Measurements from ENCODE around the gene MEAK7.
A peak's percentile ranks its signal among the peaks of the same experiment; 100 is the strongest.
"Not testable (repeated sequence)": the region's sequence is repeated elsewhere in the genome, so short reads cannot be mapped to it uniquely, and the experiment has no call there.

Gene MEAK7

GRCh38 chr16:84520725-84521496 lies 16.5 kb upstream of the MEAK7 start:
- DNase-seq (ENCODE audit: low spot score), result no peak
- in situ Hi-C loops (cut with MboI; ENCODE audit: low sequenced_read_pairs, unreplicated experiment), result loop anchor here (25.0 kb wide), 1 partner anchor 441 kb away; no protein-coding TSS in a partner anchor
- no peak for TF ChIP-seq CTCF (IDR thresholded peaks at IDR 0.05; ENCODE audit: borderline replicate concordance, control extremely low read depth, extremely low read depth, insufficient read depth, missing control alignments)

- in situ Hi-C loops (cut with MboI; ENCODE audit: low sequenced_read_pairs, unreplicated experiment), result loop anchor here (10.0 to 25.0 kb wide), 2 partner anchors 205 to 442 kb away; no protein-coding TSS in a partner anchor
- TF ChIP-seq CTCF (IDR thresholded peaks at IDR 0.05; ENCODE audit: borderline replicate concordance, control extremely low read depth, extremely low read depth, insufficient read depth, missing control alignments), result no peak
Measured at GRCh38 chr16:84519855-84520254, 15.4 kb upstream of the MEAK7 start.

GRCh38 chr16:84518804-84519341 lies 14.4 kb upstream of the MEAK7 start:
- no peak for DNase-seq (ENCODE audit: low spot score)
- in situ Hi-C loops (cut with MboI; ENCODE audit: low sequenced_read_pairs, unreplicated experiment), result loop anchor here (10.0 to 25.0 kb wide), 2 partner anchors 206 to 443 kb away; no protein-coding TSS in a partner anchor
- no peak for TF ChIP-seq CTCF (IDR thresholded peaks at IDR 0.05; ENCODE audit: borderline replicate concordance, control extremely low read depth, extremely low read depth, insufficient read depth, missing control alignments)

More at GRCh38 chr16:84519855-84520254, 15.4 kb upstream of the MEAK7 start:
- no peak for DNase-seq (ENCODE audit: low spot score)

GRCh38 chr16:84518220-84518619 lies 13.8 kb upstream of the MEAK7 start:
- DNase-seq (ENCODE audit: low spot score), result not testable (repeated sequence)
- in situ Hi-C loops (cut with MboI; ENCODE audit: low sequenced_read_pairs, unreplicated experiment), result loop anchor here (10.0 to 25.0 kb wide), 2 partner anchors 207 to 444 kb away; no protein-coding TSS in a partner anchor

- in situ Hi-C loops (cut with MboI; ENCODE audit: low sequenced_read_pairs, unreplicated experiment), result loop anchor here (10.0 to 25.0 kb wide), 2 partner anchors 207 to 445 kb away; no protein-coding TSS in a partner anchor
- TF ChIP-seq CTCF (IDR thresholded peaks at IDR 0.05; ENCODE audit: borderline replicate concordance, control extremely low read depth, extremely low read depth, insufficient read depth, missing control alignments), result no peak
- no peak for DNase-seq (ENCODE audit: low spot score)
Measured at GRCh38 chr16:84517366-84517765, 12.9 kb upstream of the MEAK7 start.

GRCh38 chr16:84514874-84515835 lies 10.7 kb upstream of the MEAK7 start:
- in situ Hi-C loops (cut with MboI; ENCODE audit: low sequenced_read_pairs, unreplicated experiment), result loop anchor here (5.0 to 25.0 kb wide), 3 partner anchors 107 to 447 kb away; no protein-coding TSS in a partner anchor
- TF ChIP-seq CTCF (IDR thresholded peaks at IDR 0.05; ENCODE audit: borderline replicate concordance, control extremely low read depth, extremely low read depth, insufficient read depth, missing control alignments), result no peak
- peak; percentile 90 for DNase-seq (ENCODE audit: low spot score)
